Fibroblast of the aortic adventitia (primary cell): ENCODE measurements around the gene FKRP. TPM values are rescaled to one million over a fixed set of nuclear protein-coding genes. Genes with fewer than 3 reads are reported as not detected.

Experiments
- DNase-seq: peaks from one replicate; pipeline ENCODE4 v3.0.0-alpha.2; 2010; ENCODE audit warnings: low read depth
- H3K4me3 ChIP-seq: 2 replicates; pipeline ENCODE4 v1.5.1; 2011; ENCODE audit warnings: low read depth, mild to moderate bottlenecking, control low read depth, low read length, moderate library complexity
- CTCF ChIP-seq: IDR thresholded peaks from 2 replicates; pipeline ENCODE4 v1.5.1; 2011; ENCODE audit warnings: mild to moderate bottlenecking, low read length, control low read depth, inconsistent platforms; ENCODE audit not compliant: insufficient read depth
- total RNA-seq: library from RNA; depleted of rRNA; stranded (reverse); fragments of >200 nt; gene quantifications from 2 replicates; pipeline ENCODE4 v1.2.3, GENCODE V29; 2012; ENCODE audit warnings: low replicate concordance

Gene FKRP
- total RNA-seq, 1 donor: 11.8 TPM

- no peak overlapping the region for H3K4me3 ChIP-seq
- TF ChIP-seq CTCF: no peak
- no peak for DNase-seq
These were observed 6.5 kb upstream of the FKRP start for GRCh38 chr19:46739290-46739771.

GRCh38 chr19:46741447-46741846, 4.4 kb upstream of the FKRP start:
- no peak overlapping the region for H3K4me3 ChIP-seq
- DNase-seq: no peak
- TF ChIP-seq CTCF: no peak

GRCh38 chr19:46742926-46743480, 2.9 kb upstream of the FKRP start:
- no peak overlapping the region for H3K4me3 ChIP-seq
- no peak for DNase-seq
- no peak for TF ChIP-seq CTCF

GRCh38 chr19:46744005-46744691, 1.7 kb upstream of the FKRP start:
- DNase-seq: no peak
- H3K4me3 ChIP-seq: peak overlapping the region; percentile 95
- TF ChIP-seq CTCF: no peak

- TF ChIP-seq CTCF: no peak
- no peak for DNase-seq
- H3K4me3 ChIP-seq: peak overlapping the region; percentile 95
These were observed 827 bp upstream of the FKRP start for GRCh38 chr19:46745030-46745429.

GRCh38 chr19:46746281-46747057, 612 bp downstream of the FKRP start, which contains the start of gene STRN4:
TSS of gene STRN4 (minus strand) at chr19:46746450. CDS start at chr19:46746430, 20 bp downstream.
- TF ChIP-seq CTCF: no peak
- H3K4me3 ChIP-seq: peak within 1 kb of the TSS; percentile 95
- DNase-seq: no peak
